HG03280 (cell line): Measurements from ENCODE around the gene SCN11A.
A peak's percentile ranks its signal among the peaks of the same experiment; 100 is the strongest.
"Not testable (repeated sequence)": the region's sequence is repeated elsewhere in the genome, so short reads cannot be mapped to it uniquely, and the experiment has no call there.

Source experiments
- ATAC-seq: cut with Tn5 transposase; IDR thresholded peaks from one replicate; pipeline ENCODE4 v1.9.1; 2021; ENCODE audit warnings: mild to moderate bottlenecking, moderate library complexity; ENCODE audit not compliant: unreplicated experiment

The SCN11A gene

DNA sequence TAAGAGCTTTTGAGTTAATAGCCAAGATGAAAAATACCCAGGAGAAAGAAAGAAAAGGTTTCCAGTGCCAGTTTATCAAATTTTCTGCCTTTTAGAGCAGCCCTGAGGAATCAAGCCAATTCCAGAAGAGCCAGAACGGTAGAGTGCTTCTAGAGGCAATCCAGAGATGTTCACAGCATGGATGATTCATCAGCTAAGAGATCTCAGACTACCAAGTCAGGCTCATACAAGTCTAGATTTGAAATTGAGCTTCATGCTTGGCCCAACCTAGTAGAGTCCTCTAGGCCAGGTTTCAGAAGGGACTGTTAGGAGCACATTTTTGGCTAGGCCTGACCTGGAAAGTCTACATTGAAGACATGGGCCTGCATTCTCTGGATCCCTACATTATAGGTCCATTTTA, 15.5 kb upstream of the SCN11A start:
- no peak for ATAC-seq

DNA sequence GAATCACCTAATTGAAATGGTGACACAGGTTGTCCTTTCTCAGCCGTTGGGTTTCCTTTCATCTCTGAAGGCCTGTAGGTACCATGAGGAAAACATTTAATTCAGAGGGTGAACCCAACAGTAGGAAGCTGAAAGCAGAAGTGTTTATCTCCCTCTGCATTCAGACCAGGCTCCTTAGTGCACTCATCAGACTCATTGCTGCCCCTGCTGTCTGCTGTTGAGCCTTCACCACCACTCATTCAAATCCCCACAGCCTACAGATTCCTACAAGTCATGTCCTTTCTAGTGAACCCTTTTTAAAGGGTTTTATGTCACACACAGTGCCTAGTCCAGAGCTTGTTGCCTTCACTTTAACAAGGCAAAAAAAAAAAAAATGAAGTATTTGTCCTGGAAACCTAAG, 13.5 kb upstream of the SCN11A start:
- ATAC-seq: peak; percentile 98

DNA sequence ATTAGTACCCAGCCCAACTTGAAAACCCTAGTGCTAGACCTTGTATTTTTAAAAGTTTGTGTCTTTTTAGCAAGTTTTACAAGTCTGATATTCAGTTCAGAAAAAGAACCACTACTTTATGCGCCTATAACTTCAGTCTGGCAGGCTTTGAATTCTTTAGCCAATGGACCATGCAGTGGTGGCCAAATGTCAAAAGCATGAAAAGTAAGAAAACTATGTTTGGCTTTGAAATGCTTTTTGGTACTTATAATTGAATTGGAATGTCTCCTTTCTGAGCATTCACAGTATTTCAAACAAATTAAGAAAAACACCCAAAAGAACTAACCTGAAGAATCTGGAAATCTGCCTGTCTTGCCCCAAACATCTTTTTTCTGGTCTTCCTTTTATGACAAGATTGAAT, 12.9 kb upstream of the SCN11A start:
- no peak for ATAC-seq

DNA sequence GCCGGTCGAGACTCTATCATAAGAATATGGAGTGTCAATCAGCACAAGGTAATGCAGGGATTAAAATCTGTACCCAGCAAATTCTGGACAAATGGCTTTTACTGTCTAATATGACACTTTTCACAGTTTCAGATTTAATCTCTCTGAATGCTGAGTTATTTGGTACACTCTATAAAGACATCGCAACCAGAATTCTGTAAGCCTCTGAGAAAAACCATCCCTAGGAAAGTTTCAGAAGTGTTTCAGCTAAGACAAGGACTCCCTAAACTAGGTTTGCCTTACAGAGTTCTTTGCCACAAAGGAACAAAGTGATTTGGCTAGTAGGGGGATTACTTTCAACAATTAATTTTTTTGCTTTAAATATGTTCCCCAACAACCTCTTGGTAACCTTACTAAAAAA, 11.4 kb upstream of the SCN11A start:
- ATAC-seq: no peak

DNA sequence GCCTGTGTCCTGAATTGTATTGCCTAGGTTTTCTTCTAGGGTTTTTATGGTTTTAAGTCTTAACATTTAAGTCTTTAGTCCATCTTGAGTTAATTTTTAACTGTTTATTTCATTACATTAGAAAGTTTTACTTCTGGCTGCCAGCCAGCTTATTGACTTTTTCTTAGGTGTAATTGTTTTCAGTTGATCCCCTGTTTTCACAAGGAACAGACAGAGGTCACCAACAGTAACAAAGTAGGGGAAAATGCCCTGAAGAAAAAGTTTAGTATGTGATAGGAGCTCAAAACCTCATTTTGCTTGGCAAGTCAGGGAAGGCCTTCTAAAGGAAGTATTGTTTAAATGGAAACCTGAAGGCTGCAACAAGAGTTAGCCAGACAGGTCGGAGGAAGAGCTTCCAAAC, 10.4 kb upstream of the SCN11A start:
- no peak for ATAC-seq

DNA sequence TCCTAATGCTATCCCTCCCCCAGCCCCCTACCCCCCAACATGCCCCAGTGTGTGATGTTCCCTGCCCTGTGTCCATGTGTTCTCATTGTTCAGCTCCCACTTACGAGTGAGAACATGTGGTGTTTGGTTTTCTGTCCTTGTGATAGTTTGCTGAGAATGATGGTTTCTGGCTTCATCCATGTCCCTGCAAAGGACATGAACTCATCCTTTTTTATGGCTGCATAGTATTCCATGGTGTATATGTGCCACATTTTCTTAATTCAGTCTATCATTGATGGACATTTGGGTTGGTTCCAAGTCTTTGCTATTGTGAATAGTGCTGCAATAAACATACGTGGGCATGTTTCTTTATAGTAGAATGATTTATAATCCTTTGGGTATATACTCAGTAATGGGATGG, 9.5 kb upstream of the SCN11A start:
- ATAC-seq: not testable (repeated sequence)

DNA sequence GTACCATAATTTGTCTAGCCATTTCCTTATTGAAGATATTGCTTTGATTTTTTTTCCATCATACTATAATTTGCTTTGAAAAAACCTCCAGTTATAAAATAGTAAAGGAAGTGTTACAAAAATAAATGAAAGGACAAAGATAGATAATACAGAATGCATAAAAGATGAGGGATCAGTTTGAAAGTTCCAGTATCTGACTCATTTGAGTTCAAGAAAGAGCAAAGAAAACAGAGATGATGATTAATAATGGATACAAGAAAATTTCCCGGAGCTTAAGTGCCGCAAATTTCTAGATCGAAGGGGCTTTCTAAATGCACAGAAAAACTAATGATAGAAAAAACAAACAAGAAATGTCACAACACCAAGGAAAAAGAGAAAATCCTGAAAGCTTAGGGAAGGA, 4.4 kb upstream of the SCN11A start:
- no peak for ATAC-seq

DNA sequence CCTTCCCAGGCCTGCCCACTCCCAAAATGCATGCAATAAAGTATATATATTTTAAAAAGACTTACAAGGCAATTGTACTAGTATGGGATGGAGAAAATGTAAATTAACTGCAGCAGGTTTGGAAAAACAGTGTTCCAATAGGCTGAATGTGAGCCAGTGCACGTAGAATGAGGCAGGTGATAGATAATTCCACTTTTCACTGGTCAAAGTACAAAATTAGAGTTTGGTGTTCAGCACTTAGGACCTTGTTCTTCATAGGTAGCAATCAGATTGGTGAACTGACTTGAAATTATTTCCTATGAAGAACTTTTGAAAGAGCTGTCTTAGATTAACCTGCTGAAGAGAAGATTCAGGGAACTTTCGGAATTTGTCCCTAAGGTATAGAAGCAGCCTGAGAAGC, 2.0 kb upstream of the SCN11A start:
- no peak for ATAC-seq

DNA sequence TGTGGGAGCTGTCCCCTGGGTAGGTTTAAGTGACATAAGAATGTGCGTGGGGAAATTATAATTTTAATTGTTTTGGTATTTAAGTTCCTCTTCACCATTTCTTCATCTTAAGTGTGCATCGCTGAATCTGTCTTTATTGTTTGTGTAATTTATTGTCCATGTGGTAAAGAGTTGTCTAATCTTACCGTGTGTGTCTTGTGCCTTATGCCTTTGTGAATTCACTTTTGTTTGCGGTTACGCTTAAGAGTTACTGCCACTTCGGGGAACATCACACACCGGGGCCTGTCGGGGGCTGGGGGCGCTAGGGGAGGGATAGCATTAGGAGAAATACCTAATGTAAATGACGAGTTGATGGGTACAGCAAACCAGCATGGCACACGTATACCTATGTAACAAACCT, 839 bp upstream of the SCN11A start:
- no peak for ATAC-seq

DNA sequence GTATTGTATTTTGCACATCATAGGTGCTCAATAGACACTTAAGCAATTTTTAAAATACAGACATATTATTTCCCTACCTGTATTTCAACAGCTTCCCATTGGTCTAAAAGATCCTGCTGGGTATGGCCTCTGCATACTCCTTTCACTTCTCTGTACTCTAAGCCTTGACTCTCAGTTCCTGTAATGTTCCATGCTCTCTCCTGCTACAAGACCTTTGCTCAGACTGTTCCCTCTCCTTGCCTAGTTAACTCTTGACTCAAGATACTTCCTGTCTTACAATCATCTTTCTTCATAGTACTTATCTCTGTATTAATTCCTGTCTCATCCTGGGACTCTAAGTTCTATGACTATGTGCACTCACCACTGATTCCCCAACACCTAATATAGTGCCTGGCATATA, 1.7 kb downstream of the SCN11A start:
- ATAC-seq: no peak

DNA sequence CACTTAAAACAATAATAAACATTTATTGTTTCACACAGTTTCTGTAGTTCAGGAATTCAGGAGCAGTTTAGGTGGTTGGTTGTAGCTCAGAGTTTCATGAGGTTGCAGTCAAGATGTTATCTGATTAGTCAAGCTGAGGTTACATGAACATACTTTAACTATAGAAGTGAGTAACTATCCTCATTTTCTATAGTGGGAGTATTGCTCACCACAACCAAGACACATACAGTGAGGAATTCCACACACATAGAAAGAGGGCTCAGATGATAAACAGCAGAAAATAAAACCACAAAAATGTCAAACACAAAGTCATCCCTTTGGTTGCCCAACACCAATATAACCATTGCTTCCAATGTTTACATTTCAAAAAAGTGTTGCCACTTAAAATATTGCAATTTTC, 13.6 kb downstream of the SCN11A start:
- ATAC-seq: no peak

DNA sequence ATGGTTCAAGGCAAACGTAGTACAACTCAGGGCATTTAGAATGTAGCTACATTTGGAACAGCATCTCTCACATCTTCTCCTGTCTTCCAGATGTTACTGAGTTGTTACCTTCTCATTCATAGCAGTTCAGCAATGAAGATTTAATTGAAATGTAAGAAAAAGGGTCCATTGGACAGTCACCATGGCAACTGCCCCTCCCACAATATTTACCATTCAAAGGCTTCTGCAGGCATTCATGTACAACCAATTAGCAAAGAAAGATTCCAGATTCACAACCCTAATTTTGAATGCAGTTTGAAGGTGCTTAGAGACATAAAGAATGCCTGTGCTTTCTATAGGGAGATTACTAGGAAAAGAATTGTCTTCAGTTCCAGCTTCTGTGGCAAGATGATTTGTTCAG, 22.2 kb downstream of the SCN11A start:
- ATAC-seq: no peak

DNA sequence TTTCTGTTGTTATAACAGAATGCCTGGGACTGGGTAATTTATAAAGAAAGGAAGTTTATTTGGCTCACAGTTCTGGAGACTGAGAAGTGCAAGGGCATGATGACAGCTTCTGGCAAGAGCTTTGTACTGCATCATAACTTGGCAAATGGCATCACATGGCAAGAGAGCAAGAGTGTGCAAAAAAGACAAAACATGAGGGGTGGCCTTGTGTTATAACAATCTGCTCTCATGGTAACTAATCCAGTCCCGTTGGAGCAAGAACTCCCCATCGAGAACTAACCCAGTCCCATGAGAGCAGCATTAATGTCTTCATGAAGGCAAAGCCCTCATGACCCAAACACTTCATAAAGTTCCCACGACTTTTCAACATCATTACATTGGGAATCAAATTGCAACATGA, 23.2 kb downstream of the SCN11A start:
- ATAC-seq: no peak

DNA sequence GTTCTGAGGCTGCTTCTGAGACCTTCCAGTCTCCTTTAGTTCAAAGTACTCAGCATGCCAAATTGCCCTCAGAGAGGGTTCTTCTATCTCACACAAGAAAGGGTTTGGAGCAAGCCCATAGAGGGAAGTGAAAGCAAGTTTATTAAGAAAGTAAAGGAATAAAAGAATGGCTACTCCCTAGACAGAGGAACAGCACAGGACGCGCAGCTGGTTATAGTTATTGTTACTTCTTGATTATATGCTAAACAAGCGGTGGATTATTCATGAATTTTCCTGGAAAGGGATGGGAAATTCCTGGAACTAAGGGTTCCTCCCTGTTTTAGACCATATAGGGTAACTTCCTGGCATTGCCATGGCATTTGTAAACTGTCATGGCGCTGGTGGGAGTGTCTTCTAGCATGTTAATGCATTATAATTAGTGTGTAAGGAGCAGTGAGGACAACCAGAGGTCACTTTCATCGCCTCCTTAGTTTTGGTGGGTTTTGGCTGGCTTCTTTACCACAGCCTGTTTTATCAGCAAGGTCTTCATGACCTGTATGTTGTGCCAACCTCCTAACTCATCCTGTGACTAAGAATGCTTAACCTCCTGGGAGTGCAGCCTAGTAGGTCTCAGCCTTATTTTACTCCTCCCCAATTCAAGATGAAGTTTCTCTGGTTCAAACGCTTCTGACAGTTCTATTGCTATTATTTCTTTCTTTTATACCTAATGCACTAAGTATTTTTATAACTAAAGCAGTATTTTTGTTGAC, 26.3 kb downstream of the SCN11A start:
- ATAC-seq: no peak

DNA sequence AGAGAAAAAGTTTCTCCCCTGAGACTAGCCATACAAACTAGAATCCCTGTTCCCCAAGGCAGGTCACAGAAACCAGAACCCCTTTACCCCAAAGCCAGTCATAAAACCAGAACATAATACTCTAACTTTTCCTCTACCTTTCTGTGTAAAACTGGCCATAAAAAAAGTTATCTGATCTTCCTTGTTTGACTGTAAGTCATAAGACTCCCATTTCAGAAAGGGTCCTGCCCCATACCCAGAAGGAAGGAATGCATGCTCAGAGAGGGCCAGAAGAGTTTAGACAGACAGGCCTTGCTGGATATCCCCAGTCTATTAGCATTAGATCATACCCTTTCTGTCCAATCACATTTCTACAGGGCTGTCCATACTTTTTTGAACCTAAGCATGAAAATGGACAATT, 27.2 kb downstream of the SCN11A start:
- no peak for ATAC-seq

DNA sequence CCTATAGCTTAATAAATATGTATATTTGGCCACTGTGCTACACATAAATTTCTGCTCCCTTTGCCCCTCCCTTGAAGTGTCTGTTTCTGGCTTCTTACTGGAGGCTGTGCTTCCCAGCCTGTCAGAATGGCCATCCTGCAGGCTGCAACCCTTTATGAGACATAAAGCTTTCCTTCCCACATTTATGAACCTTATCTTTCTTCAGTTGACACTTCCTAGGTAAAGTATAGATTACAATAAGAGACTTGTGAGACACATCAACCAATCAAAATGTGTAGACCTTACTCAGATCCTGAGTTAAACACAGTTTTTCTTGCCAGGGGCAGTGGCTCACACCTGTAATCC, 29.5 kb downstream of the SCN11A start:
- no peak for ATAC-seq

DNA sequence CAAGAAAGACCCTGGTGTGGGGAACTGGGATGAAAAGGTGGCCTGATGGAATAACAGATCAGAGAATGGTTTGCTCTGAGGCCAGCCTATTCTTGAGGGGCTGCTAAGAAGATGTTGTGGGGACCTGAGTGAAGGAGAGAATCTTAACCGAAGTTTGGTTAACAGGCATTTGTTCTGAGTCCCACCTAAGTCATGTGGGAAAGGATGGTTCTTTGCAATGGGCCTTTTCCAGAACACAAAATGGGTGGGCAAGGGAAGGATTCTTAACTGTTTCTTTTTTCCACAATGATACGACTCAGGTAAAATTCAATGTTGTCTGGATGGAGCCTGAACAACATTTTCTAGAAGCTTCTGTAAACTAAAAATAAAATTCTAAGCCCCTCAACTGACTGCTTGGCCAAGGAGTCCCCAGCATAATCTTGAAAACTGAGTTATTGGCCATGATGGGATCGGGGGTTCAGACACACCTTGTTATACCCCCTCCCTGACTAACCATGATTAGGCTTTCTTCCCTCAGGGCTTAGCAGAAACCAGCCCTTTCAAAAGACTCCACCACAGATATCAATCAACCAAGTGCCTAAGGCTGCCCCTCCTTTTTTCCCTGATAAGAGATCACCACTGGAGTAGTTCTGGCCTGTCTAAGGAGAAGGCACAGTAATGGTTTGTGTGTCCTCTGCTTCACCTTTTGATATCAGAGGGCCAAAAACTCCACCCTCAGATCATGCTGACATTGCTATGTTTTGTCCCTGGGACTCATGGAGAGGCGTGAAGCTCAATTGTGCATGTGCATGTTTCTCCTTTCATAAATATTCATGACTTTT, 30.1 kb downstream of the SCN11A start:
- ATAC-seq: no peak

DNA sequence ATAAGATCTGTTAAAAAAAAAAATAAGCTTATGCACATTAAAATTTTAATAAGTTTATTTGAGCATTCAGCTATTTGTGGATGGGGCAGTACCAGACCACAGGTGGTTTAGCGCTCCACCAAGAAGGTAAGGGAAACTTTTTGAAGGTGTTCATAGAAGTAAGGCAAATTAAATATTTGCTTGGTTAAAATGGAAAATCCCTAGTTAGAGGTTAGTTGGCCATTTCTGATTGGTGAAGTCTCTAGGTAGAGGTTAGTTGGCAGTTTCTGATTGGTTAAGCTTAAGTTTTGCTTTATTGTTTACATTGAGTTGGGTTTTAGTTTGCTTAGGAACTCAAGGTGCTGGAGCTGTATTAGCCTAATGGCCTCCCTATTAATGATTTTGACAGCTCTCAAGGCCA, 30.7 kb downstream of the SCN11A start:
- ATAC-seq: no peak

DNA sequence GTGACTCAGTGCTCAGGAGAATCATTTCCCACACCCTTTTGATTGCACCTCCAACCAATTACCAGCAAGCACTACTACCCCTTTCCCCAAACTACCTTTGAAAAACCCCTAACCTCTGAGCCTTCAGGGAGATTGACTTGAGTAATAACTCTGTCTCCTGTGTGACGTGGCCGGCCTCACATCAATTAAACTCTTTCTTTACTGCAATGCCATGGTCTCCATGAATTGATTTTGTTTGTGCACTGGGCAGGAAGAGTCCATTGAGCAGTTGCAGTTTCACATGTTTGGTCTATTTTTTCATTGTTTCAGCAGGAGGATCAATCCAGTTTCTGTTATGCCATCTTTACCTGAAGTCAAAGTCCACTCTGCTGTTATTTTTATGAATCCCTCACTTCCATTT, 32.4 kb downstream of the SCN11A start:
- no peak for ATAC-seq

DNA sequence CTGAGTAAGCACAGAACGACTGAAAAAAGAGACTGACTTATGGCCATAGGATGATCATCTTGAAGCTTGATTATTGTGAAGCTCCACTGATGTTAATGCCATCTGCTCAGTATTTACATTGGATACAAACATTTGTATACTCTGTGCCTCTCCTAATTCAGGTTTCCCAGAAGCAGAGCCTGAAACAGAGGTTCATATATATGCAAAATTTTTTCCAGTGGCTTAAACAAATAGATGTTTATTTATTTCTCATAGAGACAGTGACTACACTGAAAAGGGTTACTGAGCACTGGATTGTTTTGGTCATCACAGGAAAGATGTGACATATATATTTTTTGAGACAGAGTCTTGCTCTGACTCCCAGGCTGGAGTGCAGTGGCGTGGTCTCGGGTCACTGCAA, 36.3 kb downstream of the SCN11A start:
- ATAC-seq: no peak

DNA sequence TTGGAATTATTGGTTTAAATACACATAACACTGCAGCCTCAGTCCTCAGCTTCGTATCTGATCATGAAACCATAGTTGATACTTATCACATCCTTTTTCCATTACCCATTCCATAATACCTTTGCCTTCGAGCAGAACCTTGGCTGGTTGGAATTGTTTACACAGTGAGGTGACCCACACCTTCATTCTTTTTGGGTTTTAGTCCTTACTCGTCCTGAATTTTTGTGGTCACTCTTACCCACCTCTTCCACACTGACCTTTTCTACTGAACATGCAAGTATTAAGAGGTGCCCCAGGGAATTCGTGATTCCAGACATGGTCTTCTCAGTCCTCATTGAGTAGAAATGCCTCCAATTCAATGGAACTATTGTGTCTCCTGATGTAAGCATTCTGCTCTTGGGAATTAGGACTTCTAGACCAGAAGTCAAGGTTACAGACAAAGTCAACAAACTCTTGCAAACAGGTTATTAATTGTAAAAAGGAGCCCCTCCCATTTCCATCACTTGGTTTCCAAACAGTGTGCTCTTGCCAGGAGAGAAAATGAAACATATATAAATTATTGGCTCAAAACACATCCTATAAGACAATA, 37.7 kb downstream of the SCN11A start:
- ATAC-seq: no peak

DNA sequence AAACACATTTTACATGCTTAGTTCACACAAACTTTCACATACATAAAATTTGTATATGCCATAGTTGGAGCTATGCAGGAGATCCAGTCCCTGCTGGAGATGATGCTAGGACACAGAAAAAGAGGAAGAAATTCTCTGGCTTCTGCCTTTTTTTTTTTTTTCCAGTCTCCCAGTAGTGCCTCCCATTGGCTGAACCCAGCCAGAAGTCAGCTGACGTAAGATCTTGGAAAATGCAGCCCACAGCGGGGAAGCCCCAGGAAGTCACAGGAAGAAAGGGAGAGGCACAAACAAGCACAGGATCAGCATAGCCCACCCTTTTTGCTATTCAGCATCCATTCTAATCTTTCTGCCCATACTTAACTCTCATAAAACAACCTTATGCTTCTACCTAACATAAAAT, 38.5 kb downstream of the SCN11A start:
- ATAC-seq: no peak
